Skeletal muscle satellite cell (primary cell): Measurements from ENCODE around the gene EXOSC1.
"Not testable (repeated sequence)": the region's sequence is repeated elsewhere in the genome, so short reads cannot be mapped to it uniquely, and the experiment has no call there.

ENCODE experiments used
- H3K27me3 ChIP-seq: 2 replicates; pipeline ENCODE4 v1.7.0; 2013; ENCODE audit warnings: low read length; ENCODE audit not compliant: control insufficient read depth, insufficient read depth
- H3K36me3 ChIP-seq: 2 replicates; pipeline ENCODE4 v1.7.0; 2013; ENCODE audit warnings: mild to moderate bottlenecking, control low read depth, low read length; ENCODE audit not compliant: insufficient read depth
- H3K4me1 ChIP-seq: 2 replicates; pipeline ENCODE4 v1.7.0; 2013; ENCODE audit warnings: low read length; ENCODE audit not compliant: control insufficient read depth, insufficient read depth
- H3K4me2 ChIP-seq: 2 replicates; pipeline ENCODE4 v1.7.0; 2013; ENCODE audit warnings: mild to moderate bottlenecking, low read length
- H3K4me3 ChIP-seq: 2 replicates; pipeline ENCODE4 v1.7.0; 2013; ENCODE audit warnings: low read length
- H3K9ac ChIP-seq: 2 replicates; pipeline ENCODE4 v1.7.0; 2013; ENCODE audit warnings: mild to moderate bottlenecking, low read depth, low read length, moderate library complexity
- H3K9me3 ChIP-seq: replicated peaks from 2 replicates; pipeline ENCODE4 v1.7.0; 2013; ENCODE audit warnings: mild to moderate bottlenecking, control low read depth, low read length

The EXOSC1 gene

GRCh38 chr10:97427571-97428179, 18.1 kb downstream of the EXOSC1 start:
- Histone ChIP-seq H3K4me1 (peaks cover 23% of the 10 kb centered on the region), H3K4me2 (peak overlapping the region; percentile 95), H3K9me3 (no peaks in the 10 kb centered on the region), H3K36me3 (peaks cover 46% of the 10 kb centered on the region), H3K4me3 (peak overlapping the region; percentile 99), H3K9ac (peak overlapping the region; percentile 98), H3K27me3 (no peaks in the 10 kb centered on the region)

GRCh38 chr10:97426776-97427570, 18.8 kb downstream of the EXOSC1 start:
- H3K4me3 ChIP-seq: peak overlapping the region; percentile 99
- H3K4me2 ChIP-seq: peak overlapping the region; percentile 95
- no peaks in the 10 kb centered on the region for H3K9me3 ChIP-seq
- no peaks in the 10 kb centered on the region for H3K27me3 ChIP-seq
- H3K36me3 ChIP-seq: peaks cover 44% of the 10 kb centered on the region
- H3K9ac ChIP-seq: peak overlapping the region; percentile 98
- H3K4me1 ChIP-seq: peaks cover 26% of the 10 kb centered on the region

DNA sequence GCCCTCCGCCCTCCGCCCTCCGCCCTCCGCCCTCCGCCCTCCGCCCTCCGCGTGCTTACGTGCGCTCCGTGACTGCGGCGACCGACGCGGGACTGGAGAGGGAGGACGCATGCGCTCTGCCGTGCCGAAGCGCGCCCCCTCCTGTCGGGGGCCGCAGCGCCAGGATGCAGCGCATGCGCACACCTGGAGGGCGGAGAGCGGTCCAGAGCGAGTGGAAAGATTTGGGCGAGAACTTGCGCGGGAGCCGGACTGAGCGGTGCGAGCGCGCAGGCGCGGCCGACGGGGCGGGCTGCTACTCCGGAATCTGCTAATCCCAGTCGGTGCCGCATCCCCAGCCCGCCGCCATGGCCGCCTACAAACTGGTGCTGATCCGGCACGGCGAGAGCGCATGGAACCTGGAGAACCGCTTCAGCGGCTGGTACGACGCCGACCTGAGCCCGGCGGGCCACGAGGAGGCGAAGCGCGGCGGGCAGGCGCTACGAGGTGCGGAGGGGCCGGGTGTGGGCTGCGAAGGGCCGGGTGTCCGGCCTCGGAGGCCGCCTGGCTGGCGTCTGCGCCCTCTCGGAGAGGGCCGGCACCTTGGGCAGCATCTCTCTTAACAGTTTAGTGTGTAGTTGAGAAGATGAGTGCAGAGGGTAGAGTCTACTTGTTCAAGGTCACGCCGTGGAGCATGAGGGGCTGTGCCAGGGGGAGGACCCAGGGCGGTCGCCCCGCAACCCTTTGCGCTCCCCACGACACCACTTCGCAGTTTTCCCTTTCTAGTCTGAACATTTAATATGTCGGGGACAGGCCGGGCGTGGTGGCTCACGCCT, 19.6 kb downstream of the EXOSC1 start, which contains the start of gene PGAM1:
Gene PGAM1 (plus strand): TSS at position 228 of the 812 bp plus-strand sequence. CDS start 117 bp downstream, at position 345.
- Histone ChIP-seq H3K4me2 (peak within 1 kb of the TSS; percentile 95), H3K4me1 (peaks cover 26% of the 10 kb centered on the region), H3K4me3 (peak within 1 kb of the TSS; percentile 99), H3K36me3 (peaks cover 36% of the 10 kb centered on the region), H3K9ac (peak within 1 kb of the TSS; percentile 98), H3K9me3 (no peaks in the 10 kb centered on the region), H3K27me3 (no peaks in the 10 kb centered on the region)

DNA sequence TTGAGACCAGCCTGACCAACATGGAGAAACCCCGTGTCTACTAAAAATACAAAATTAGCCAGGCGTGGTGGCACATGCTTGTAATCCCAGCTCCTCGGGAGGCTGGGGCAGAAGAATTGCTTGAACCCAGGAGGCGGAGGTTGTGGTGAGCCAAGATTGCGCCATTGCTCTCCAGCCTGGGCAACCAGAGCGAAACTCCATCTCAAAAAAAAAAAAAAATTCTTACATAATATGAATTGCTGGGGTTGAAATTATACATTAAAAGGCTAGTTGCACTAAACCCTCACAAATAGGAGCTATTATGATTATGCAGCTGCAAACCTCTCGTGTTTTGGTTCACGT, 22.1 kb downstream of the EXOSC1 start:
- H3K36me3 ChIP-seq: peaks cover 16% of the 10 kb centered on the region
- H3K9me3 ChIP-seq, H3K4me2 ChIP-seq, H3K4me3 ChIP-seq, H3K9ac ChIP-seq, H3K27me3 ChIP-seq: not testable (repeated sequence)
- H3K4me1 ChIP-seq: peaks cover 24% of the 10 kb centered on the region

- Histone ChIP-seq H3K27me3 (no peaks in the 10 kb centered on the region), H3K9ac (no peak overlapping the region), H3K4me1 (peaks cover 6% of the 10 kb centered on the region), H3K9me3 (no peaks in the 10 kb centered on the region), H3K4me2 (no peak overlapping the region), H3K4me3 (no peak overlapping the region), H3K36me3 (no peaks in the 10 kb centered on the region)
Measured at GRCh38 chr10:97416565-97416964, 29.2 kb downstream of the EXOSC1 start.

- H3K9me3 ChIP-seq: no peaks in the 10 kb centered on the region
- no peak overlapping the region for H3K4me3 ChIP-seq
- no peaks in the 10 kb centered on the region for H3K36me3 ChIP-seq
- H3K27me3 ChIP-seq: no peaks in the 10 kb centered on the region
- no peak overlapping the region for H3K4me2 ChIP-seq
- H3K4me1 ChIP-seq: peaks cover 6% of the 10 kb centered on the region
- no peak overlapping the region for H3K9ac ChIP-seq
Measured at GRCh38 chr10:97412891-97413304, 32.9 kb downstream of the EXOSC1 start.

- Histone ChIP-seq H3K36me3 (no peaks in the 10 kb centered on the region), H3K4me3 (no peak overlapping the region), H3K9ac (no peak overlapping the region), H3K27me3 (no peaks in the 10 kb centered on the region), H3K9me3 (no peaks in the 10 kb centered on the region), H3K4me2 (no peak overlapping the region), H3K4me1 (peaks cover 6% of the 10 kb centered on the region)
Measured at GRCh38 chr10:97411406-97411805, 34.4 kb downstream of the EXOSC1 start.

DNA sequence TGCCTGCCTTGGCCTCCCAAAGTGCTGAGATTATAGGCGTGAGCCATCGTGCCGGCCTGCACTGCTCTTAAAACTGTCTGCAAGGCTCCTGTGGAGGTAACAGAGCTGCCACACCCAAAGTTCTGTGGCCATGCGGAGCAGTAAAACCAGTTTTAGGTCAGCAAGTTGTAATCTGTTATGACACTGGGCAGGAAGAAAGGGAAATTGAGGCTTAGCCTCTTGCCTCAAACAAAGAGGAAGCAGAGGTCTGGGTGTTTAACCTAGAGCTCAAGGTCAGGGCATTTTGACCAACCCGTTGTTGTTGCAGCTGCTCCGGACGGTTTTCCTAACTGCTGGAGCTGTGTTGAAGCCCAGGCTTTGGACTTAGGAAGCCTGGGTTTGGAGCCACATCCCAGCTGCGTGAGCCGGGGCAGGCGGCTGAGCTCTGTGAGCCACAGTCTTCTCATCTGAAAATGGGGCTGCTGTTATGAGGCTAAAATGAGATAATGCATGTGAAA, 37.3 kb downstream of the EXOSC1 start:
- Histone ChIP-seq H3K9ac (no peak overlapping the region), H3K4me1 (no peaks in the 10 kb centered on the region)

GRCh38 chr10:97407952-97408248, 37.9 kb downstream of the EXOSC1 start:
- no peak overlapping the region for H3K9ac ChIP-seq
- no peak overlapping the region for H3K4me3 ChIP-seq
- H3K36me3 ChIP-seq: no peaks in the 10 kb centered on the region
- H3K4me1 ChIP-seq: no peaks in the 10 kb centered on the region
- no peak overlapping the region for H3K4me2 ChIP-seq
- no peaks in the 10 kb centered on the region for H3K27me3 ChIP-seq
- H3K9me3 ChIP-seq: no peaks in the 10 kb centered on the region

More for the DNA sequence above, 37.3 kb downstream of the EXOSC1 start:
- H3K36me3 ChIP-seq: no peaks in the 10 kb centered on the region
- no peak overlapping the region for H3K4me2 ChIP-seq
- no peak overlapping the region for H3K4me3 ChIP-seq
- H3K9me3 ChIP-seq: no peaks in the 10 kb centered on the region
- H3K27me3 ChIP-seq: no peaks in the 10 kb centered on the region

- Histone ChIP-seq H3K4me2 (peak overlapping the region; percentile 81), H3K4me1 (no peaks in the 10 kb centered on the region), H3K4me3 (peak overlapping the region; percentile 38), H3K9ac (no peak overlapping the region), H3K9me3 (no peaks in the 10 kb centered on the region), H3K36me3 (no peaks in the 10 kb centered on the region), H3K27me3 (no peaks in the 10 kb centered on the region)
Measured at GRCh38 chr10:97407211-97407951, 38.4 kb downstream of the EXOSC1 start.

- not testable (repeated sequence) for H3K4me3 ChIP-seq, H3K9me3 ChIP-seq, H3K4me1 ChIP-seq, H3K36me3 ChIP-seq, H3K4me2 ChIP-seq, H3K27me3 ChIP-seq, H3K9ac ChIP-seq
Measured at GRCh38 chr10:97406483-97406882, 39.3 kb downstream of the EXOSC1 start.
